NCI-H1694 (cell line): ENCODE results near the gene SCUBE1.

Experiments
- DNase-seq: peaks from one replicate; lab custom pipeline; 2025; lab: John Stamatoyannopoulos, UW

Gene SCUBE1

DNA sequence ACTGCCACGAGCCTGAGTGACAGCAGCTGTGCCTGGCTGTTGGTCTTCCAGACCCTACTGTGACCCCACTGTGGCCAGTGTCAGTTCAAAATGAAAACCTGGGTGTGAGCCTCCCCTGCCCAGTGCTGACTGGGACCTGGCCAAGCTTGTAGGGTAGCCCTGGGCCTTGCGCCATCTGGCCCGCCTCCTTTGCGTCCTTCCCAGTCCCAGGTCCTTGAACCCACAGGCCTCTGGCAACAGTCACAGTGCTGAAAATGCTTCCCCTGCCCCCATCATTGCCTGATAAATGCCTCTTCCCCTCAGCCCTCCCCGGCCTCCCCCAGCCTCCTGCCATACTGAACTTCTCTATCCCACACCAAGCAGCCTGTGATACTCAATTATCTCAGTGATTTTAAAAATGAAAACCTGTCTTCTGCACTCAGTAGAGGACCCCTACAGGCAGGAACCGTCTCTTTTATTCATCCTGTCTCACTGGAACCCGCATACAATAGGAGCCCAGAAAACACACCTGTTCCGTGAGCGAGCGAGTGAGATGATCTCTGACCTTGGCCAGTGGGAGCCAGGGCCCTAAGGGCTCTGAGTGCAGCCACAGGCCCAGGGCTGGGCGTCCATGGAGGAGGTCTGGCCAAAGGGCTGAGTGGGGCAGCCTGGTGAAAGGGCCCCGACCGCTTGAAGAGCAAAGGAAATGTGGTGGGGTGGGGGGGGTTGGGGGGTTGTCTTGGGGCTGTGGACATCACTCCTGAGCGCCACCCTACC lies 106.6 kb downstream of the SCUBE1 start:
- DNase-seq: no peak

DNA sequence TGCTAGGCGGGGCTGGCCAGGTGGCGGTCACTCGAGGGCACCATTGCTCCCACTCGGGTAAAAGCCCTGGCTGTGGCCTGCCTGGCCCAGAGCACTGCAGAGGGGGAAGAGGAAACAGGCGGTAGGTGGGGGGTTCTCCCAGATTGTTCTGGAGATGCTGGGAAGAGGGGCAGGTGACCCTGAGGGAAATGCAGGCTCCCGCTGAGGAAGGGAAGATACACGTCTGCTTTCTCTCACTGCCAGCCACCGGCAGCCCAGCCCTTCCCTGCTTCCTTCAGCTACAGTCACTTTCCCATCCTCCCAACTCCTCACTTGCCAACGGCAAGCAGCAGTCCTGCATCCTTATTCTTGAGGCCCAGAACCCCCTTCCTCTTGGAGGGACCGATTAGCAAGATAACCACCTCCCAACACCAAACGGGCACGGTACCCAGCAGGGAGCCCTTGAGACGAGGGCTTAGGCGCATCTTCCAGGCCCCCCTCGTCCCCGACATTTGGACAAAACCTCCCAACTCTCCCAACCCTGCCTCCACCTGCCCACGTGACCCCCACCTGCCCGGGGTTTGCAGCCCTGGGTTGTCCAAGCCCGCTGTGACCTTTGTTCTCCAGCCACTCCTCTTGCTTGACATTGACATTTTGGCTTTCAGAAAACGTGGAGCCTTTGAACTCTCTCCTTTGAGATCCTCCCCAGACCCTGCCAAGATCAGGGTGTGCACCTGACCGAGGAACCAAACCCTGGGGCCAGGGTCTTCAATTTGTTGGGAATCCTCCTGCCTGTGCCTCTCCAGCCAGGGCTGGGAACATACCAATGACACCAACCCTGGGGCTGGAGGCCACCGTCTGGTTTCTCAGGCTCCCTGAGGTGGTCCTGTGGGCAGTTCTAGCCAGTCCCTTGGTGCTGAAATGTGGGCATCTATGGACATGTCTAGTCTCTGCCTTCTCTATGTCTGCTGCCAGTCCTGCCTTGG lies 107.4 kb downstream of the SCUBE1 start:
- no peak for DNase-seq

DNA sequence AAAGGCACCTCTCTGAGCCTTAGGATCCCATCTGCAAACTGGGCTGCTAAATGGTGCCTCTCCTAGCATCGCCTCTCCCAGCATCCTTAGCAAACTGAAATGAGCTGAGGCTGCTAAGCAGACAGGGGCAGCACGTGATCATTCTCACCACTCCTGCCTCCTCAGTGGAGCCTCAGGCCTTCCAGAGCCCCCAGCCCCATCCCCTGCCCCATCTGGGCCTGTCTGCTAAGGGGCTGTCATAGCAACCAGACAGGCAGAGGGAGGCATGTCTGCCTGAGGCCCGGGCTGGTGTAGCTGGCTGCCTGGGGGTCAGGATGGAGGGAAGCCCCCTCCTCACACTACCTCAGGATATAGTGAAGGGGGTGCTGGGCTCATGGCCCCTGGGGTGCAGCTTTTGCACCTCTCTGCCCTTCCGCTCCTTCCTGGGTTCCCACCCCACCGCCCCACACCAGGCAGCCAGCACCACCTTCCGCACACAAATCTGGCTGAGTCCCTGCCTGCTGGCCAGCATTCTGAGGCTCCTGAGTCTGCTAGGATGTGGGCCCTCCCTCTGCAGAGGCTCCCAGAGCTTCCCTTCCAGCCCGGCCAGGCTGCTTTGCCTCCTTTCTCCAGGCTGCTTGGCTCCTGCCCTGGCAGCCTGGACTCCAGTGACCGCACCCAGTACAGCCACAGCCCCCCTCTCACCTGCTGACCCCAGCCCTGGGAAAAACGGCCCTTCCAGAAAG lies 108.7 kb downstream of the SCUBE1 start:
- DNase-seq: peak; percentile 21

DNA sequence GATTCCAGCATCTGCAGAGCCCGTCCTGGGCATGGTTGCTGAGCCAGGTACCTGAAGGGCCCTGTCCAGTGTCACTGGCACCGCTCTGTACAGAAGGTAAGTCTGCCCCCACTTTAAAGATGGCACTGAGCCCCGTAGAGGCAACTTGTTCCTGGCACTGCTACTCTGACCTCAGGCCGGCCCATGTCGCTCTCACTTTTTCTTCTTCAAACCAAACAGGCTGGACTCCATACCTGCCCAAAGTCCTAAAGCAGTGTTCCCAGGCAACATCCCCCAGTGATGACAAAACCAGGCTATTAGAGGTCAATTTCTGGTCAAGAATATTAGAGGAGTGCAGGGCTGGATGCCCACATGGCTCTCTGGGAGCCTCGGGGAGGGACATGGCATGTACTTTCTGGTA lies 109.6 kb downstream of the SCUBE1 start:
- DNase-seq: no peak

DNA sequence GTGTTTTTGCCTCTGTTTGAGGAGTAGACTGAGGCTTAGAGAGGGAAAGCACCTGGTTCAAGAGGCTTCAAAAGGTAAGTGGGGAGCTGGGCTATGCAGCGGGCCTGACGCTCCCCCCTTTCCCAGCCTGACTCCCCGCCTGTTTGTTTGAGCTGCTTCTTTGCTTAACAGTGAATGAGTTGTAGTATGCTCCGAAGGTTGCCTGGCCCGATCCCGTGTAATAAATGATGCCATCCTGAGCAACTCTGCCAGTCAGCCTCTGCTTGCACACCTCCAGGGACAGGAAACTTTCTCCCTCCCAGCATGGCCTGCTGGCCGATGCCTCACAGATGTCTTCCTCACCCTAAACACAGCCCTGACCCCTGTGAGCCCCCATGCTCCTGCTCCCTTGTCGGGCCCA lies 110.7 kb downstream of the SCUBE1 start:
- DNase-seq: no peak

DNA sequence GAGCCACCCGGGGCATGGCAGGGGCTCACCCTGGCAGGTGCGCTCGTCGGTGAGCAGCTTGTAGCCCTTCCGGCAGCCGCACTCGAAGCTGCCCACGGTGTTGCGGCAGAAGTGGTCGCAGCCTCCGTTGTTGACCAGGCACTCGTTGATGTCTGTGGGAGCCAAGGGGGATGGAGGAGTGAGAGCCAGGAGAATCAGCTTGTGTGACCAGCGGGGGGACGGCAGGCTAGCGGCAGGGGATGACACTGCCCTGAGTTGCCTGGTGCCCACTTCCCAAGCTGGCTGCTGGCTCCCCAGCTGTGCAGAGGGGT lies 111.5 kb downstream of the SCUBE1 start:
- no peak for DNase-seq

DNA sequence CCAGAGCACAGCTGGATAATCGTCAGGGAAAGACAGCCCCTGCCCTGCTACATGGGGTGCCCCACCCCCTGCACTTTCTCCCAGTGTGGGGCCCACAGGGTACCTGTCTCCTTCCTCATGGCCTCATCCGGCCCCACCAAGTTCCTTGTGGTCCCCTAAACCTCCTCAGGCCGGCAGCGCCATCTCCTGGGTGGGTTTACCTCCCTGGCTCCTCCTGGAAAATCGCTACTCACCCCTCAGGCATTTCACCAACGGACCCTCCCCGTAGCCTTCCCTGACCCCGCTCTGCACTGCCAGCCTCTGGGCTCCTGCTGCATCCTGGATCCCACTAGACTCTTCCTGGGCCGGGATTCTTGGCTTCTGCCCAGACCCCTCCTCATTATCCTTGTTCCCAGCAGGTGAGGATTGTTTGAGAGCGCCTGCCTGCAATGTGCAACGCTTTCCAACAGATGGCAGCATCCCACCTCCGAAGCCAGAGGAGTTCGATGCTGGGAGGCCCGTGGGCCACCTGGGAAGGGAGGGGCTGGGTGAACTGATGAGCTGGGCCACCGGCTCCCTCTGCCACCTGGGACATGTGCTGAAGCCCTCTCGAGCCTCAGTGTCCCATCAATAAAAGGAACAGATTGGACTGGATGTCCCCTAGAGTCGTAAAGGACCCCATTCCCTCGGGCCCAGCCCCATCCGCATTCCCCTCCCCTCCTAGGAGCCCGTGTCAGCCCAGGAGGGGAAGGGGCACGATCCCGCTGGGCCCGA lies 112.0 kb downstream of the SCUBE1 start:
- DNase-seq: peak; percentile 69

DNA sequence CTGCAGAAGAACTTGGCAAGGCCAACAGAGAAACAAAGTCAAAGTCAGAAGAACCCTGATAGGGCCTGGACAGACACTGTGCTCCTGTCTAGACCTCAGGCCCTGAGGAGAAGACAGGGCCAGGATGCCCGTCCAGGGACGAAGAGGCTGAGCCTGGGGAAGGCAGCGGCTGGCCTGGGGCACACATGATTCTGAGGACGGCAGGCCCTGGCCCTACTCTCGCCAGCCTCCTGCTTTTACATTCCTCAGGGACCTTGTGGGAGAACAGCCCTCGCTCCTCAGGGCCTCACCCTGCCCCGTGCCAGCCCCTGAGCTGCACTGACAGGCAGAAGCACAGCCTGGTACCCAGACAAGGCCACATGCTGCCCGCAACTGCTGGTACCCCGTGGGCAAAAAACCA lies 112.6 kb downstream of the SCUBE1 start:
- no peak for DNase-seq

DNA sequence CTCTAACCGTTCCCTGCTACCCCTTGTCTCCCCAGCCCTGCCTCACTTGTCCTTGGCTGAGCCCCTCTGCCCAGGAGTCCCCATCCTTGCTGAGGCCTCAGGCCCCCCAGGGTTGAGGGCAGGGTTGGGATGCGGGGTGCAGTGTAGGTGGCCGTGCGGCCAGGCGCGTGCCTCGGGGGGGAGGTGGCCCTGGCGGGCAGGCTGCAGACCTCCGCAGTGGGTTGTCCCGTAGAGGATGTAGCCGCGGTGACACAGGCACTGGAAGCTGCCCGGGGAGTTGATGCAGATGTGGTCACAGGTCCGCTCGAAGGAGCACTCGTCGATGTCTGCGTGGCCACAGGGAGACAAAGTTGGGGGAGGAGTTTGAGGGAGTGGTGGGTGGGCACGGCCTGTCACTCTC lies 114.3 kb downstream of the SCUBE1 start:
- DNase-seq: no peak

DNA sequence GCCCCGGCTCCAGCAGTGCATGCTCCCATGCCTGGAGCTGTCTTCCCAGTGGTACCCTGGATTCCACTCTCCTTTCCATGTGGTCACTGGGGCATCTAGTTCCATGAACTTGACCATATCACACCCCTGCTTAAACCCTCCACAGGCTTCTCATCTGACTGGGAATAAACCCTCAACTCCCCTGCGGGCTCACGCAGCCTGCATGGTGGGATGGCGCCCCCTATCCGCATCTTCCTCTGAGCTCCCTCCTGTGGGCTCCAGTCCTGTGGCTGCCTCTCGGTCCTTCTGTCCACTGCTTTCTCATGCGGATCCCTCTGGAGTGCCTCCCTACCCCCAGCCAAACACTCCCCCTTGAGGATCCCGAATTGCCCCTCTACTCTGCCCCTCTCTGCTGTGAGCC lies 114.8 kb downstream of the SCUBE1 start:
- peak; percentile 45 for DNase-seq

DNA sequence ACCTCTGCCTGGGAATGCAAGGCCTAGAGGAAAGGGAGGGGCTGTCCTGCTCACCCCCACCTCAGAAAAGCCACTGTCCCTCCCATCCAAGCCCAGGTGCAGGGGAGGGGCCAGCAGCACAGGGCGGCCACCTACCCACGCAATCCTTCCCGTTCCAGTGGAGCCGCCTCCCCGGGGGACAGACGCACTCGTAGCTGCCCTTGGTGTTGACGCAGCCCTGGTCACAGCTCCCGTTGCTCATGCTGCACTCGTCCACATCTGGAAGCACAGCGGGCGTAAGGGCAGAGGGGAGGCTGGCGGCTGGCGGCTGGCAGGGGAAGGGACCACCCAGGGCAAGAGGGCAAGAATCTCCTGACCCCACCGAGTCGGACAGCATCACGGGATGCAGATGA lies 115.9 kb downstream of the SCUBE1 start:
- DNase-seq: no peak

DNA sequence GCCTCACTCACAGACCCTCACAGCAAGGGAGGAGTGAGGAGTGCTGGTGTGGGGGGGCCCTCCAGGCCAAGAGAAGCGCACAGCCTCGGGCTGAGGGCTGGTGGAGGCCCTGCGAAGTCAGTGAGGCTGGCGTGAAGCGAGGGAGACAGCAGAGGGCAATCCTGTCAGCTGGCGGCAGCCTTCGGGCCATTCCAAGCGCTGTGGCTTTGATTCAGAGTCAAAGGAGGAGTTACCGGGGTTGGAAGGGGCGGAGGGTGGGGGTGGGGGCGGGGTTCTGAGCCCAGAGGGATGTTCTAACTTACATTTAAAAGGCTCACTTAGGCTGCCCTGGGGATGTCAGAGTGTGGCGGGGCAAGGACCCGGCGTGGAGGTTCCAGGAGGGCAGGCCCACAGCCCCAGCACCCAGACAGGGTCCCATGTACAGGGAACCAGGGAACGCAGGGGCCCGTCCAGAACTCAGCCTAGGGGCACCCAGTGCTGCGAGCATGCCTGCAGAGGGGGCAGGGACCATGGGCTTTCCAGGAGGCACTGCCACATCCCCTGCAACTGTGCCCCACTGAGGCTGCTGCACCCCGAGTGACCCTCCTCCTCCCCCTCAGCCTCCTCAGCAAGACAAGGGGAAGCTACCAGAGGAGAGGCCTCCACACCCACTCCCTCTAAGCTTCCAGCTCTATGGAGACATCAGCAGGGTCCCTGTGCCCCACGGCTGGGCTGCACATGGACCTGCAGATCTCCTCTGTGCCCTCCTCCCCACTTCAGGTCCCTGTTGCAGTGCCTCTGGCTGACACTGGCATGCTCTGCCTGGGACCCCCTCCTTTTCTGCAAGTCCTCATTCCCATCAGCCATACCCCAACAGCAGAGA lies 116.6 kb downstream of the SCUBE1 start:
- DNase-seq: no peak

DNA sequence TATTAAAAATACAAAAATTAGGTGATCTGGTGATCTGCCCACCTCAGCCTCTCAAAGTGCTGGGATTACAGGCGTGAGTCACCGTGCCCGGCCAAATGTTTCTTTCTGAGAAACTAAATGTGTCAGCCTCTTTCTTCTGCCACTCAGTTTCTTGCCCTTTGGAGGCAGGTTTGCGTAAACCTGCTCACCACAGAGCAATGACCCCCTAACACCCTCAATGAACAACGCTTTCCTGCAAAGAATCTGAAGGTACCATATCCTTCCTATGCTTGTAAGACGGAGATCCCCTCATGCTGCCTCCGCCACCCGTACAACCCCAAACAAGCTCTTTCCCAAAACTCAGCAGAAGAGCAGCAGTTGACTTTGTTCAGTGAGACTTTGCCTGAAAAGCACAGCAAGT lies 117.6 kb downstream of the SCUBE1 start:
- no peak for DNase-seq

DNA sequence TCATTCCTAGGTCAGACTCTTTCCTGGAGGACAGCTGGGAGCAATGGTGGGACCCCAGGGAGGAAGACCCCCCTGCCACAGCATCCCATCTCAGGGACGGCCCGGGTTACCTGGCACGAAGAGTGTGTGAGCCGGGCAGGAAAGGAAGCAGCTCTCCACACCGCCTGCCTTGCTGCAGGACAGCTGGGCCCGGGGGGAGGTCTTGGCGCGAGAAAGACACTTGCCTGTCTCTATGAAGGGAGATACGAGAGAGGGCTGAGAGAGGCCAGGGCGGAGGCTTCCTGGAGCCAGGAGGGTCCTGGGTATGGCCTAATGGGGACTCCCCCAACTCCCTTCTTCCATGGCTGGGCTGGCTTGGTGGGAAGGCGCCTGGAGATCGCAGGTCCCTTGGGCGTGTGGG lies 120.2 kb downstream of the SCUBE1 start:
- DNase-seq: no peak

DNA sequence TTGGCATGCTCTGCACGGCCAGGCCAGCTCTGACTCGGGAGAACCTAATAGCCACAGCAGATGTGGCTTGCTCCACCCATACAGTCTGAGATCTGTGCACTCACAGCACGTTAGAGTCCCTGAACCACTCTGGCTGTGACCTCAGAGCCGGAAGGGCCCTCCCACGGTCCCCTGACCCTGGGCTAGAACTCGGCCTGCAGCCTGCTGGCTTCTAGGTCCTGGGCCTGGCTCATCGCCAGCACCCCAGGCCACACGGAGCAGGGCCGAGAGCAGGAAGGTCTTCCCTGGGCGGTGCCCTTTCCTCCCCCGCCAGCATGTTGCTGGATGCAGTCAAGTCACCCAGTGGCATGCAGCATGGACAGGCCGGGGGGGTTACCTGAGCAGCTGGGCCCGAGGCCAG lies 120.9 kb downstream of the SCUBE1 start:
- no peak for DNase-seq

DNA sequence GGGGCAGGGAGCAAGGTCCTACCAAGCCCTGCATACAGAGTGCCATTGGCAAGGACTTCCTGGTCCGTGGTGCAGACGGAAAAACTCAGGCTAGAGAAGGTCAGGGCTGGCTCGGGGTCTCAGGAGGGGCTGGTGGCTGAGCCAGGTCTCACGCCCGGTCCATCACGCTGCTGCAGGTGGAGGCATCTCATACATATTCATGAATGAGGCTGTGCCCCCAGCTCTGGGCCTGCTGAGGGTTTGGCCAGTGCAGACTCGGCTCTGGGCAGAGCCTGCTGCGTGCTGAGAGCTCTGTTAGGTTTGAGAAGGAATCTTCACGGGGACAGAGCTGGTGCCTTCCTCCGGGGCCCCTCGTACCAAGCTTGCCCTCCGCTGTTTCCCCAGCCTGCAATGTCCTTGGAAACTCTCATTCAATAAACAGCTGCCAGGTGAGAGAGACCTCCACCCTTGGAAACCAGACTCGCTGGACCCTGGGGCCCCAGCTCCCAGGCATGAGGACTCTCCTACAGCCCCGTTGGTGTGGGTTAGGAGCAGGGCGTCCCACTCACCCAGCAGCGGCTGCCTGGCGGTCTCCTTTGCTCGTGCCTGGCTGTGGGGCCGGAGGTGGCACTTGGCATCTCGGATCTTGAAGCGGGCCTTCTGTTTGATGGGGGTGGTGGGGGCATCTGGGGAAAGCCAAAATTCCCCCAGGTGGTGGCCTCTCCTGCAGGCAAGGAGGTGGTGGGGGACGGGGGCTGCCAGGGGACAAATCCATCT lies 122.4 kb downstream of the SCUBE1 start:
- no peak for DNase-seq

DNA sequence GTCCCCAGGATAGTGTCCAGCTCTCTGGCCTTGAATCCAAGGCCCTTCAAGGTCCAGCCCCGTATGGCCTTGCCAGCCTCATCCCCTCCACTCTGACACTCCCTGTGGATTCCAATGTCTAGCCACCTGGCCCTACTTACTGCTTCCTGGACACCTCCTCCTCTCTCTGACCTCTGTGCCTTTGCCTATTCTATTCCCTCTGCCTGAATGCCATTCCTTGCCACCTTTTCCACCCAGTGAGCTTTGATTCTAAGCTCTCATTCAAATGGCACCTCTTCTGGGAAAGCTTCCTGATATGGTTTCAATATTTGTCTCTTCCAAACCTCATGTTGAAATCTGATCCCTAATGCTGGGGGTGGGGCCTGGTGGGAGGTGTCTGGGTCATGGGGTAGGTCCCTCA lies 124.4 kb downstream of the SCUBE1 start:
- DNase-seq: no peak

DNA sequence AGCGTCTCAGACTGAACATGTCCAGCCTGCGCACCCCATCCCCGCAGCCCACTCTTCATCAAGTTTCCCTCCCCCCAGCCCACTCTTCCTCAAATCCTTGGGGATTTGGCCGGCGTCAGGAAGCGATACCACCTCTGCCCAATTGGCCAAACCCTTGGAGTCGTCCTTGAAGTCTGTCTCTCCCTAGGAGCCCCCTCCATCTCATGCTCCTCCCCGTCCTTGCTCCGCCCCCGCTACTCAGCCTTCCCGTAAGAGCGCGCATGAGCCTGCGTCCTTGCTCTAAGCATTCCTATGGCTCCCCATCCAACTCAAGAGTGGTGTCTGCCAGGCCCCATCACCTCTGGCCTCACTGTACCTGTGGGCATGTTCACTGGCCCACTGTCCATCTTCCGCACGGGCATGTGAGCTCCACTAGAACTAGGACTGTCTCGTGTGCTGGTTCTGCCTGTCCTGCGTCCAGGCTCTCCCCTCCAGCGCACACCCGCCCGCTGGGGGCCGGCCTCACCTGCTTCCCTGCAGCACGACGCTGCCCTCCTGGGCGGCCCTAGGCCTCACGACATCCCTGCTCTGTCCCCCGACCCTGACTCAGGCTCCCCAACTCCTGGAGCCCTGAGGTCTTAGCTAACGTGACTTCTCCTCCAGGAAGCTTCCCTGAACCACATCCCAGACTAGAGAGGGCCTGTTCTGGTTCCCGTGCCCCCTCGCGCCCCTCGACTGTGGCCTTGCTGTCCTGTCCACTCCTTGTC lies 125.7 kb downstream of the SCUBE1 start:
- DNase-seq: no peak

DNA sequence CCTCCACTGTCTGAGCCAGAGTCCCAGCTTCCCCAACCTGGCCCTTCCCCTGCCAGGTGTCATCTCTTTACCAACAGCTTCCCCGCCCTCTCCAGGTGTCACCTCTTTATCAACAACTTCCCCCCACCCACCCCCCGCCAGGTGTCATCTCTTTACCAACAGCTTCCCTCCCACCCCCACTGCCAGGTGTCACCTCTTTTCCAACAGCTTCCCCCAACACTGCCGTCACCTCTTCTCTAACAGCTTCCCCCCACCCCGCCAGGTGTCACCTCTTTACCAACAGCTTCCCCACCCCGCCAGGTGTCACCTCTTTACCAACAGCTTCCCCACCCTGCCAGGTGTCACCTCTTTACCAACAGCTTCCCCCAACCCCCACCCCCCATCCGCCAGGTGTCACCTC lies 126.4 kb downstream of the SCUBE1 start:
- no peak for DNase-seq

DNA sequence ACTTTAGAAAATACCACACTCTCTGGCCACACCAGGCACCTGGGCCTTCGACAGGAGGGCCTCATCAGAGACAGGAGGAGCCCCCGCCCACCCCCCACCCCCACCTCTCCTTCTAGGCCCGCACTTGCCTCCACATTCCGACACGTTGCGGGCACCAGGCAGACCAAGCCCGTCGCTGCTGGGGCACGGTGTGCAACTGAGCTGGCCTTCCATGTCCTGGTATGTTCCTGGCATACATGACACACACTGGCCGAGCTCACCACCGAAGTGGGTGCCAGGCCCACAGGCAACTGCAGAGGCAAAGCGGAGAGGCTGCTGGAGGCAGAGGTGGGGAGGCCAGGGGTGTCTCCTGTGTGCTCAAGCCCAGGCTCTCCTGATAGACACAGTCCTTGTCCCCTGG lies 129.2 kb downstream of the SCUBE1 start:
- no peak for DNase-seq
